WTC11 (cell line): Measurements from ENCODE around the gene STAM. TPM values are rescaled to one million over a fixed set of nuclear protein-coding genes. Genes with fewer than 3 reads are reported as not detected.

Source experiments
- ATAC-seq: fragments of 200-7000 bp; cut with Tn5 transposase; 2 replicates; pipeline ENCODE4 v1.10.0; 2021; ENCODE audit warnings: mild to moderate bottlenecking, moderate library complexity
- CTCF ChIA-PET: fragments of 300-600 bp; sonication (Branson Sonifier 250); formaldehyde crosslinking; loops from one replicate; lab custom pipeline; 2021; ENCODE audit warnings: antibody characterized with exemption; lab: Charles Lee
- POLR2A ChIA-PET: fragments of 350-600 bp; sonication (Branson Sonifier 250); formaldehyde crosslinking; loops from one replicate; lab custom pipeline; 2021; ENCODE audit warnings: antibody characterized with exemption; lab: Charles Lee
- DNase-seq: peaks from one replicate; pipeline ENCODE4 v3.0.0; 2021; ENCODE audit warnings: low spot score
- H3K27ac Mint-ChIP-seq: 2 replicates; pipeline ENCODE4 v1.8.0; 2021; ENCODE audit warnings: mixed read lengths
- H3K27me3 Mint-ChIP-seq: 2 replicates; pipeline ENCODE4 v1.8.0; 2021; ENCODE audit warnings: low read depth, mild to moderate bottlenecking, moderate library complexity, mixed read lengths
- H3K36me3 Mint-ChIP-seq: 2 replicates; pipeline ENCODE4 v1.8.0; 2021; ENCODE audit warnings: mixed read lengths
- H3K4me1 Mint-ChIP-seq: 2 replicates; pipeline ENCODE4 v1.8.0; 2022; ENCODE audit warnings: mixed read lengths
- H3K4me3 Mint-ChIP-seq: 2 replicates; pipeline ENCODE4 v1.8.0; 2021; ENCODE audit warnings: mild to moderate bottlenecking, moderate library complexity, mixed read lengths
- H3K9me3 Mint-ChIP-seq: 2 replicates; pipeline ENCODE4 v1.8.0; 2021; ENCODE audit warnings: mixed read lengths
- ATF1 ChIP-seq: sonication (generic); formaldehyde crosslinking; IDR thresholded peaks from 2 replicates; pipeline ENCODE4 v1.8.1; 2023; ENCODE audit warnings: mild to moderate bottlenecking, moderate library complexity, missing genetic modification reagents
- ELF4 ChIP-seq: sonication (generic); formaldehyde crosslinking; IDR thresholded peaks from 2 replicates; pipeline ENCODE4 v1.8.1; 2022; ENCODE audit warnings: low read depth, mild to moderate bottlenecking, moderate library complexity, missing genetic modification reagents
- EMX1 ChIP-seq: fragments of 250-450 bp; sonication (Bioruptor Pico); IDR thresholded peaks from 2 replicates; pipeline ENCODE4 v1.8.0; 2021; ENCODE audit warnings: mild to moderate bottlenecking
- HMGA2 ChIP-seq: fragments of 250-450 bp; sonication (Bioruptor Pico); IDR thresholded peaks from 2 replicates; pipeline ENCODE4 v1.4.0; 2021; ENCODE audit warnings: mild to moderate bottlenecking, moderate library complexity
- OVOL2 ChIP-seq: fragments of 250-450 bp; sonication (Bioruptor Pico); IDR thresholded peaks from 2 replicates; pipeline ENCODE4 v1.9.0; 2021; ENCODE audit warnings: mild to moderate bottlenecking, borderline replicate concordance
- RELA ChIP-seq: sonication (generic); formaldehyde crosslinking; IDR thresholded peaks from 2 replicates; pipeline ENCODE4 v1.8.1; 2022; ENCODE audit warnings: missing genetic modification reagents, mild to moderate bottlenecking, borderline replicate concordance
- SMAD4 ChIP-seq: sonication (generic); formaldehyde crosslinking; IDR thresholded peaks from 2 replicates; pipeline ENCODE4 v1.8.0; 2022; ENCODE audit warnings: mild to moderate bottlenecking, missing genetic modification reagents
- ZBTB21 ChIP-seq: sonication (generic); formaldehyde crosslinking; IDR thresholded peaks from 2 replicates; pipeline ENCODE4 v1.8.1; 2023; ENCODE audit warnings: mild to moderate bottlenecking, missing genetic modification reagents, borderline replicate concordance
- ZNF671 ChIP-seq: fragments of 250-450 bp; sonication (Bioruptor Pico); IDR thresholded peaks from 2 replicates; pipeline ENCODE4 v1.8.0; 2021; ENCODE audit warnings: mild to moderate bottlenecking
- total RNA-seq: library from RNA; stranded (reverse); gene quantifications from 3 replicates; pipeline ENCODE4 v1.2.3, GENCODE V29; 2021
- TF ChIP-seq, protein P1 (sequence below): sonication (generic); formaldehyde crosslinking; IDR thresholded peaks from 2 replicates; pipeline ENCODE4 v1.8.1; 2023; ENCODE audit warnings: mild to moderate bottlenecking, moderate library complexity, missing genetic modification reagents
- TF ChIP-seq, protein P2 (sequence below): sonication (generic); formaldehyde crosslinking; conservative IDR thresholded peaks from 2 replicates; pipeline ENCODE4 v1.8.1; 2023; ENCODE audit warnings: mild to moderate bottlenecking, low read depth, missing genetic modification reagents, moderate library complexity
- TF ChIP-seq, protein P3 (sequence below): fragments of 250-450 bp; sonication (Bioruptor Pico); IDR thresholded peaks from 2 replicates; pipeline ENCODE4 v1.9.0; 2021; ENCODE audit warnings: moderate library complexity, mild to moderate bottlenecking, inconsistent platforms, borderline replicate concordance
- TF ChIP-seq, protein P4 (sequence below): sonication (generic); formaldehyde crosslinking; IDR thresholded peaks from 2 replicates; pipeline ENCODE4 v1.8.1; 2023; ENCODE audit warnings: mild to moderate bottlenecking, missing genetic modification reagents, moderate library complexity
- TF ChIP-seq, protein P5 (sequence below): sonication (generic); formaldehyde crosslinking; IDR thresholded peaks from 2 replicates; pipeline ENCODE4 v1.8.0; 2022; ENCODE audit warnings: mild to moderate bottlenecking, missing genetic modification reagents
- TF ChIP-seq, protein P6 (sequence below): sonication (generic); formaldehyde crosslinking; IDR thresholded peaks from 2 replicates; pipeline ENCODE4 v1.8.1; 2022; ENCODE audit warnings: mild to moderate bottlenecking, moderate library complexity, missing genetic modification reagents
- TF ChIP-seq, protein P7 (sequence below): sonication (generic); formaldehyde crosslinking; IDR thresholded peaks from 2 replicates; pipeline ENCODE4 v1.8.0; 2023; ENCODE audit warnings: mild to moderate bottlenecking, missing genetic modification reagents

The STAM gene
- total RNA-seq, 1 experiment from 2014 or later, result 24.2 TPM

DNA sequence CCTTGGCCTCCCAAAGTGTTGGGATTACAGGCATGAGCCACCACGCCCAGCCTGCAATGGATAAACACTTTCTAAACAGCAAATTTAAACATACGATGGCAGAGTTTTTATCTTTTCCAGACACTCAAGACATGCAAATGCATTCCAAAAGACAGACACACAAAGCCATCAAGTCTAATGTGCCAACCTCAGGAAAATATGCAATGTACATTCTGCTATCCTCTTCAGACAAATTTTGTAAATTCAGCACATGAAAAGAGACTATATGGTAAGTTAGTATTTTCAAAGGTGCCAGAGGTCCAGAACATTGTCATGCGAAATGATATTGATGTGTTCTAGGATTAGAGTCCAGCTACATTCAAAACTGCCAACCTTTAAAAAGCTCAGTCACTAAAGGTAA lies 46.6 kb upstream of the STAM start:
- no peak for DNase-seq
- no peaks in the 10 kb centered on the region for H3K4me1 Mint-ChIP-seq
- no peak overlapping the region for H3K4me3 Mint-ChIP-seq
- no peaks in the 10 kb centered on the region for H3K27me3 Mint-ChIP-seq
- ATAC-seq, result no peak
- no peaks in the 10 kb centered on the region for H3K9me3 Mint-ChIP-seq
- no peak overlapping the region for H3K27ac Mint-ChIP-seq
- TF ChIP-seq, protein P1, sequence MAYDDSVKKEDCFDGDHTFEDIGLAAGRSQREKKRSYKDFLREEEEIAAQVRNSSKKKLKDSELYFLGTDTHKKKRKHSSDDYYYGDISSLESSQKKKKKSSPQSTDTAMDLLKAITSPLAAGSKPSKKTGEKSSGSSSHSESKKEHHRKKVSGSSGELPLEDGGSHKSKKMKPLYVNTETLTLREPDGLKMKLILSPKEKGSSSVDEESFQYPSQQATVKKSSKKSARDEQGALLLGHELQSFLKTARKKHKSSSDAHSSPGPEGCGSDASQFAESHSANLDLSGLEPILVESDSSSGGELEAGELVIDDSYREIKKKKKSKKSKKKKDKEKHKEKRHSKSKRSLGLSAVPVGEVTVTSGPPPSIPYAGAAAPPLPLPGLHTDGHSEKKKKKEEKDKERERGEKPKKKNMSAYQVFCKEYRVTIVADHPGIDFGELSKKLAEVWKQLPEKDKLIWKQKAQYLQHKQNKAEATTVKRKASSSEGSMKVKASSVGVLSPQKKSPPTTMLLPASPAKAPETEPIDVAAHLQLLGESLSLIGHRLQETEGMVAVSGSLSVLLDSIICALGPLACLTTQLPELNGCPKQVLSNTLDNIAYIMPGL (CRISPR knock-in tag), result no peak
- no peak for TF ChIP-seq RELA (CRISPR knock-in tag)
- no peak for TF ChIP-seq ELF4 (CRISPR knock-in tag)
- TF ChIP-seq, protein P2, sequence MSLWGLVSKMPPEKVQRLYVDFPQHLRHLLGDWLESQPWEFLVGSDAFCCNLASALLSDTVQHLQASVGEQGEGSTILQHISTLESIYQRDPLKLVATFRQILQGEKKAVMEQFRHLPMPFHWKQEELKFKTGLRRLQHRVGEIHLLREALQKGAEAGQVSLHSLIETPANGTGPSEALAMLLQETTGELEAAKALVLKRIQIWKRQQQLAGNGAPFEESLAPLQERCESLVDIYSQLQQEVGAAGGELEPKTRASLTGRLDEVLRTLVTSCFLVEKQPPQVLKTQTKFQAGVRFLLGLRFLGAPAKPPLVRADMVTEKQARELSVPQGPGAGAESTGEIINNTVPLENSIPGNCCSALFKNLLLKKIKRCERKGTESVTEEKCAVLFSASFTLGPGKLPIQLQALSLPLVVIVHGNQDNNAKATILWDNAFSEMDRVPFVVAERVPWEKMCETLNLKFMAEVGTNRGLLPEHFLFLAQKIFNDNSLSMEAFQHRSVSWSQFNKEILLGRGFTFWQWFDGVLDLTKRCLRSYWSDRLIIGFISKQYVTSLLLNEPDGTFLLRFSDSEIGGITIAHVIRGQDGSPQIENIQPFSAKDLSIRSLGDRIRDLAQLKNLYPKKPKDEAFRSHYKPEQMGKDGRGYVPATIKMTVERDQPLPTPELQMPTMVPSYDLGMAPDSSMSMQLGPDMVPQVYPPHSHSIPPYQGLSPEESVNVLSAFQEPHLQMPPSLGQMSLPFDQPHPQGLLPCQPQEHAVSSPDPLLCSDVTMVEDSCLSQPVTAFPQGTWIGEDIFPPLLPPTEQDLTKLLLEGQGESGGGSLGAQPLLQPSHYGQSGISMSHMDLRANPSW (CRISPR knock-in tag), result no peak
- TF ChIP-seq OVOL2 (CRISPR knock-in tag), result no peak
- no peak for TF ChIP-seq HMGA2 (CRISPR knock-in tag)
- no peak for TF ChIP-seq EMX1 (CRISPR knock-in tag)
- no peak for TF ChIP-seq ZNF671 (CRISPR knock-in tag)
- TF ChIP-seq, protein P3, sequence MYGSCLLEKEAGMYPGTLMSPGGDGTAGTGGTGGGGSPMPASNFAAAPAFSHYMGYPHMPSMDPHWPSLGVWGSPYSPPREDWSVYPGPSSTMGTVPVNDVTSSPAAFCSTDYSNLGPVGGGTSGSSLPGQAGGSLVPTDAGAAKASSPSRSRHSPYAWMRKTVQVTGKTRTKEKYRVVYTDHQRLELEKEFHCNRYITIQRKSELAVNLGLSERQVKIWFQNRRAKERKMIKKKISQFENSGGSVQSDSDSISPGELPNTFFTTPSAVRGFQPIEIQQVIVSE (CRISPR knock-in tag), result no peak
- TF ChIP-seq, protein P4, sequence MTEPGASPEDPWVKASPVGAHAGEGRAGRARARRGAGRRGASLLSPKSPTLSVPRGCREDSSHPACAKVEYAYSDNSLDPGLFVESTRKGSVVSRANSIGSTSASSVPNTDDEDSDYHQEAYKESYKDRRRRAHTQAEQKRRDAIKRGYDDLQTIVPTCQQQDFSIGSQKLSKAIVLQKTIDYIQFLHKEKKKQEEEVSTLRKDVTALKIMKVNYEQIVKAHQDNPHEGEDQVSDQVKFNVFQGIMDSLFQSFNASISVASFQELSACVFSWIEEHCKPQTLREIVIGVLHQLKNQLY (CRISPR knock-in tag), result no peak
- TF ChIP-seq, protein P5, sequence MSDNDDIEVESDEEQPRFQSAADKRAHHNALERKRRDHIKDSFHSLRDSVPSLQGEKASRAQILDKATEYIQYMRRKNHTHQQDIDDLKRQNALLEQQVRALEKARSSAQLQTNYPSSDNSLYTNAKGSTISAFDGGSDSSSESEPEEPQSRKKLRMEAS (CRISPR knock-in tag), result no peak
- TF ChIP-seq, protein P6, sequence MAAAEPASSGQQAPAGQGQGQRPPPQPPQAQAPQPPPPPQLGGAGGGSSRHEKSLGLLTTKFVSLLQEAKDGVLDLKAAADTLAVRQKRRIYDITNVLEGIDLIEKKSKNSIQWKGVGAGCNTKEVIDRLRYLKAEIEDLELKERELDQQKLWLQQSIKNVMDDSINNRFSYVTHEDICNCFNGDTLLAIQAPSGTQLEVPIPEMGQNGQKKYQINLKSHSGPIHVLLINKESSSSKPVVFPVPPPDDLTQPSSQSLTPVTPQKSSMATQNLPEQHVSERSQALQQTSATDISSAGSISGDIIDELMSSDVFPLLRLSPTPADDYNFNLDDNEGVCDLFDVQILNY (CRISPR knock-in tag), result no peak
- no peak for TF ChIP-seq SMAD4 (CRISPR knock-in tag)
- TF ChIP-seq ZBTB21 (CRISPR knock-in tag), result no peak
- TF ChIP-seq, protein P7, sequence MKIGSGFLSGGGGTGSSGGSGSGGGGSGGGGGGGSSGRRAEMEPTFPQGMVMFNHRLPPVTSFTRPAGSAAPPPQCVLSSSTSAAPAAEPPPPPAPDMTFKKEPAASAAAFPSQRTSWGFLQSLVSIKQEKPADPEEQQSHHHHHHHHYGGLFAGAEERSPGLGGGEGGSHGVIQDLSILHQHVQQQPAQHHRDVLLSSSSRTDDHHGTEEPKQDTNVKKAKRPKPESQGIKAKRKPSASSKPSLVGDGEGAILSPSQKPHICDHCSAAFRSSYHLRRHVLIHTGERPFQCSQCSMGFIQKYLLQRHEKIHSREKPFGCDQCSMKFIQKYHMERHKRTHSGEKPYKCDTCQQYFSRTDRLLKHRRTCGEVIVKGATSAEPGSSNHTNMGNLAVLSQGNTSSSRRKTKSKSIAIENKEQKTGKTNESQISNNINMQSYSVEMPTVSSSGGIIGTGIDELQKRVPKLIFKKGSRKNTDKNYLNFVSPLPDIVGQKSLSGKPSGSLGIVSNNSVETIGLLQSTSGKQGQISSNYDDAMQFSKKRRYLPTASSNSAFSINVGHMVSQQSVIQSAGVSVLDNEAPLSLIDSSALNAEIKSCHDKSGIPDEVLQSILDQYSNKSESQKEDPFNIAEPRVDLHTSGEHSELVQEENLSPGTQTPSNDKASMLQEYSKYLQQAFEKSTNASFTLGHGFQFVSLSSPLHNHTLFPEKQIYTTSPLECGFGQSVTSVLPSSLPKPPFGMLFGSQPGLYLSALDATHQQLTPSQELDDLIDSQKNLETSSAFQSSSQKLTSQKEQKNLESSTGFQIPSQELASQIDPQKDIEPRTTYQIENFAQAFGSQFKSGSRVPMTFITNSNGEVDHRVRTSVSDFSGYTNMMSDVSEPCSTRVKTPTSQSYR (CRISPR knock-in tag), result no peak
- no peak for TF ChIP-seq ATF1
- TF ChIP-seq, all 79 proteins: peak for 0
- ChIA-PET CTCF (no interaction called here), POLR2A (interaction anchor here (0.6 kb wide), 1 partner anchor 103 kb away, joined by 4 read pairs; no protein-coding TSS in a partner anchor)
- H3K36me3 Mint-ChIP-seq, result no peaks in the 10 kb centered on the region; the same call in 1 of the 2 replicates
